Measurements from ENCODE around the gene TSC22D3. TPM values are rescaled to one million over a fixed set of nuclear protein-coding genes. Genes with fewer than 3 reads are reported as not detected.
"Not testable (repeated sequence)": the region's sequence is repeated elsewhere in the genome, so short reads cannot be mapped to it uniquely, and the experiment has no call there.

TSC22D3 gene
- polyA plus RNA-seq = 75.5 TPM
- long read RNA-seq, donor 1, transcript TSC22D3-206 (3 exons, 2,027 nt) = major isoform, 15 of 24 reads
- long read RNA-seq, donor 1, partial matches to known transcripts = 0 of 24 reads
- long read RNA-seq, donor 1, other reads (novel, unspliced or antisense) = 0 of 24 reads
- long read RNA-seq, donor 2, transcript TSC22D3-206 (3 exons, 2,027 nt) = major isoform, 32 of 46 reads
- long read RNA-seq, donor 2, transcript TSC22D3-205 (3 exons, 1,812 nt) = minor isoform, 9 of 46 reads
- long read RNA-seq, donor 2, partial matches to known transcripts = 0 of 46 reads
- long read RNA-seq, donor 2, other reads (novel, unspliced or antisense) = 0 of 46 reads
- long read RNA-seq, donor 3, transcript TSC22D3-206 (3 exons, 2,027 nt) = major isoform, 29 of 56 reads
- long read RNA-seq, donor 3, transcript TSC22D3-205 (3 exons, 1,812 nt) = minor isoform, 22 of 56 reads
- long read RNA-seq, donor 3, partial matches to known transcripts = 0 of 56 reads
- long read RNA-seq, donor 3, other reads (novel, unspliced or antisense) = 0 of 56 reads
- long read RNA-seq, donor 4, transcript TSC22D3-206 (3 exons, 2,027 nt) = major isoform, 8 of 8 reads
- long read RNA-seq, donor 4, partial matches to known transcripts = 0 of 8 reads
- long read RNA-seq, donor 4, other reads (novel, unspliced or antisense) = 0 of 8 reads
- long read RNA-seq, donor 5, transcript TSC22D3-205 (3 exons, 1,812 nt) = minor isoform, 8 of 33 reads
- long read RNA-seq, donor 5, transcript TSC22D3-206 (3 exons, 2,027 nt) = major isoform, 20 of 33 reads
- long read RNA-seq, donor 5, partial matches to known transcripts = 0 of 33 reads
- long read RNA-seq, donor 5, other reads (novel, unspliced or antisense) = 0 of 33 reads
- long read RNA-seq, donor 6, transcript TSC22D3-206 (3 exons, 2,027 nt) = major isoform, 28 of 42 reads
- long read RNA-seq, donor 6, transcript TSC22D3-205 (3 exons, 1,812 nt) = minor isoform, 8 of 42 reads
- long read RNA-seq, donor 6, partial matches to known transcripts = 0 of 42 reads
- long read RNA-seq, donor 6, other reads (novel, unspliced or antisense) = 0 of 42 reads
- long read RNA-seq, donor 7, transcript TSC22D3-205 (3 exons, 1,812 nt) = major isoform, 7 of 17 reads
- long read RNA-seq, donor 7, transcript TSC22D3-206 (3 exons, 2,027 nt) = minor isoform, 6 of 17 reads
- long read RNA-seq, donor 7, partial matches to known transcripts = 0 of 17 reads
- long read RNA-seq, donor 7, other reads (novel, unspliced or antisense) = 0 of 17 reads
- long read RNA-seq, donor 8, transcript TSC22D3-205 (3 exons, 1,812 nt) = minor isoform, 9 of 49 reads
- long read RNA-seq, donor 8, transcript TSC22D3-206 (3 exons, 2,027 nt) = major isoform, 35 of 49 reads
- long read RNA-seq, donor 8, partial matches to known transcripts = 0 of 49 reads
- long read RNA-seq, donor 8, other reads (novel, unspliced or antisense) = 0 of 49 reads
- long read RNA-seq, donor 9, transcript TSC22D3-205 (3 exons, 1,812 nt) = minor isoform, 10 of 36 reads
- long read RNA-seq, donor 9, transcript TSC22D3-206 (3 exons, 2,027 nt) = major isoform, 23 of 36 reads
- long read RNA-seq, donor 9, partial matches to known transcripts = 0 of 36 reads
- long read RNA-seq, donor 9, other reads (novel, unspliced or antisense) = 0 of 36 reads
- long read RNA-seq, donor 10, transcript TSC22D3-206 (3 exons, 2,027 nt) = major isoform, 23 of 34 reads
- long read RNA-seq, donor 10, transcript TSC22D3-205 (3 exons, 1,812 nt) = minor isoform, 7 of 34 reads
- long read RNA-seq, donor 10, partial matches to known transcripts = 0 of 34 reads
- long read RNA-seq, donor 10, other reads (novel, unspliced or antisense) = 0 of 34 reads
- long read RNA-seq, donor 11, transcript TSC22D3-205 (3 exons, 1,812 nt) = minor isoform, 7 of 22 reads
- long read RNA-seq, donor 11, transcript TSC22D3-206 (3 exons, 2,027 nt) = major isoform, 11 of 22 reads
- long read RNA-seq, donor 11, partial matches to known transcripts = 0 of 22 reads
- long read RNA-seq, donor 11, other reads (novel, unspliced or antisense) = 0 of 22 reads

DNA sequence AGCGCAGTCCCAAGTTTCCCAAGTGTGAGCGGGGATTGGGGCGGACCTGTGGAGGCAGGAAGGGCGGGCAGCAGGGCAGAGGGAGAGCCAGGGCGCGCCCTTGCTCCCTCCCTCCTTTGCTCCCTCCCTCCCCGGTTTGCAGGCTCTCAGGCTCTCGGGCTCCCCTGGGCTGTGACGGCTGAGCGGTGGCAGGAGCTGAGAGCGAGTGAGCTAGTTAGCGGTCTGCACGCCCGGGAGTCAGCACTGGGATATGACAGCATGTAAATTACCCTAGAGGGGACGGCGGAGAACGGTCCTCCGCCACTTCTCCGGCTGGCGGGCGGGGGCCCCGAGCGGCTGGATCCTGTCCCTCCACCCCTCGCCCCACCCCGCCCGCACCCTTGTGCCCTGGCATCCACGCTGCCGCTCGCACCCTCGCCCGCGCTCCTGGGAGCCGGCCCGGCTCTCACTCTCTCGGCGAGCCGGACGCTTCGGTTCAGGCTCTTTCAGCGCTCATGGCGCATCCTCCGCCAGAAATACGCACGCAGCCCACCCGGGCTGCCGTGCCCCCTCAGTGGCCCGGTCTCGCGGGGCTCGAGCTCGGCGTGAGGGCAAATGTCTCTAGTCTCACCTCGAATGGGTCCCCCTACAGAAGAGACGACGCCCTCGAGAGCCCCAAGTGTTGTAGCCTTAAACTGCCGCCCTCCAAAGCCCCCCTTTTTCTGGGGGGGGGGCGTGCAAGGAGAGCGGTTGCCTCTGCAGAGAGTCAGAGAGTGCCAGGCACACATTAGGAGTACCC, at the start of gene TSC22D3:
Gene TSC22D3, minus strand, starts transcription at position 54 of the 778 bp plus-strand sequence. CDS start 368 bp downstream, outside the sequence.
- peak; percentile 66 to 77 for DNase-seq
- no CpG with 5 or more reads among the region's 59 CpGs for WGBS (ENCODE audit: insufficient coverage, low lambda C conversion rate)
- no peaks in the 10 kb centered on the region for H3K9me3 ChIP-seq (ENCODE audit: control insufficient read depth, low read depth, low read length)
- H3K4me3 ChIP-seq (ENCODE audit: low read length) = peak within 1 kb of the TSS; percentile 59
- H3K27me3 ChIP-seq (ENCODE audit: control insufficient read depth, insufficient read depth, low read length) = no peaks in the 10 kb centered on the region
- H3K27ac ChIP-seq (ENCODE audit: low read length) = no peak within 1 kb of the TSS
- H3K36me3 ChIP-seq (ENCODE audit: control insufficient read depth, insufficient read depth, low read length) = no peaks in the 10 kb centered on the region
- peaks cover 8% of the 10 kb centered on the region for H3K4me1 ChIP-seq (ENCODE audit: control insufficient read depth, insufficient read depth, low read length)

- Histone ChIP-seq H3K27ac (ENCODE audit: low read length) (no peak overlapping the region), H3K27me3 (ENCODE audit: control insufficient read depth, insufficient read depth, low read length) (no peaks in the 10 kb centered on the region), H3K4me3 (ENCODE audit: low read length) (no peak overlapping the region), H3K4me1 (ENCODE audit: control insufficient read depth, insufficient read depth, low read length) (peaks cover 5% of the 10 kb centered on the region), H3K9me3 (ENCODE audit: control insufficient read depth, low read depth, low read length) (peaks cover 5% of the 10 kb centered on the region), H3K36me3 (ENCODE audit: control insufficient read depth, insufficient read depth, low read length) (no peaks in the 10 kb centered on the region)
- DNase-seq = no peak
- no CpG with 5 or more reads among the region's 1 CpG for WGBS (ENCODE audit: insufficient coverage, low lambda C conversion rate)
Observed at GRCh38 chrX:107823456-107823855, 47.9 kb upstream of the TSC22D3 start.

DNA sequence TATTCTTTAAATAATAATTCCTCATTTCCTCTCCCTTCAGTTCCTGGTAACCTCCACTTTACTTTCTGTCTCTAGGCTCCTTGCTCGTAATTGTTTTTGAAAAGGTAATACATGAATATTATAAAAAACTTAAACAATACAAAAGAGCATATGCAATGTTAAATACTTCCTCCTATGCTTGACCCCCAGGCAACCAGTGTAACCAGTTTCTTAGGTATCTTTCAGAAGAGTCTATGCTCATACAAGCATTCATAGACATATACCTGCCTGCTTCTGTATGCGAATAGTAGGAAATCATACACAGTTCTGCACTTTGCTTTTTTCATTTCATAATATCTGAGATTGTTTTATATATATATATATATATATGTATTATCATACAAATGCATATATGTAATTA, 47.5 kb upstream of the TSC22D3 start:
- Histone ChIP-seq H3K4me1 (ENCODE audit: control insufficient read depth, insufficient read depth, low read length) (peaks cover 5% of the 10 kb centered on the region), H3K4me3 (ENCODE audit: low read length) (no peak overlapping the region), H3K36me3 (ENCODE audit: control insufficient read depth, insufficient read depth, low read length) (no peaks in the 10 kb centered on the region), H3K9me3 (ENCODE audit: control insufficient read depth, low read depth, low read length) (peaks cover 5% of the 10 kb centered on the region), H3K27ac (ENCODE audit: low read length) (no peak overlapping the region), H3K27me3 (ENCODE audit: control insufficient read depth, insufficient read depth, low read length) (no peaks in the 10 kb centered on the region)
- no peak for DNase-seq
- no CpG with 5 or more reads among the region's 2 CpGs for WGBS (ENCODE audit: insufficient coverage, low lambda C conversion rate)

- Histone ChIP-seq H3K36me3 (ENCODE audit: control insufficient read depth, insufficient read depth, low read length) (no peaks in the 10 kb centered on the region), H3K9me3 (ENCODE audit: control insufficient read depth, low read depth, low read length) (peaks cover 5% of the 10 kb centered on the region), H3K4me3 (ENCODE audit: low read length) (no peak overlapping the region), H3K4me1 (ENCODE audit: control insufficient read depth, insufficient read depth, low read length) (no peaks in the 10 kb centered on the region), H3K27me3 (ENCODE audit: control insufficient read depth, insufficient read depth, low read length) (no peaks in the 10 kb centered on the region), H3K27ac (ENCODE audit: low read length) (no peak overlapping the region)
- DNase-seq = no peak
Observed at GRCh38 chrX:107818900-107819521, 43.4 kb upstream of the TSC22D3 start.

DNA sequence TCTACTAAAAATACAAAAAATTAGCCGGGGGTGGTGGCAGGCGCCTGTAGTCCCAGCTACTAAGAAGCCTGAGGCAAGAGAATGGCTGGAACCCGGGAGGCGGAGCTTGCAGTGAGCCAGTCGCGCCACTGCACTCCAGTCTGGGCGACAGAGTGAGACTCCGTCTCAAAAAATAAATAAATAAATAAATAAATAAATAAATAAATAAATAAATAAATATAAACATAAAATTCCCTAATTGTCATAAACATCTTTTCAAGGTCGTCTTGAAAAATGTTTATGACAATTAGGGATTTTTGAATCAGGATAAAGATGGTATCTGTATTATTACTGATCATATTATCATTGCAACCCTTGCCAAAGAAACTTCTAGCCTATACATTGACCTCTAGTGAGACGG, 34.5 kb upstream of the TSC22D3 start:
- not testable (repeated sequence) for H3K9me3 ChIP-seq (ENCODE audit: control insufficient read depth, low read depth, low read length); H3K27me3 ChIP-seq (ENCODE audit: control insufficient read depth, insufficient read depth, low read length); H3K36me3 ChIP-seq (ENCODE audit: control insufficient read depth, insufficient read depth, low read length); H3K4me1 ChIP-seq (ENCODE audit: control insufficient read depth, insufficient read depth, low read length); DNase-seq; H3K27ac ChIP-seq (ENCODE audit: low read length); H3K4me3 ChIP-seq (ENCODE audit: low read length)
- WGBS (ENCODE audit: insufficient coverage, low lambda C conversion rate) = 100% methylated on average over 1 of the region's 10 CpGs

DNA sequence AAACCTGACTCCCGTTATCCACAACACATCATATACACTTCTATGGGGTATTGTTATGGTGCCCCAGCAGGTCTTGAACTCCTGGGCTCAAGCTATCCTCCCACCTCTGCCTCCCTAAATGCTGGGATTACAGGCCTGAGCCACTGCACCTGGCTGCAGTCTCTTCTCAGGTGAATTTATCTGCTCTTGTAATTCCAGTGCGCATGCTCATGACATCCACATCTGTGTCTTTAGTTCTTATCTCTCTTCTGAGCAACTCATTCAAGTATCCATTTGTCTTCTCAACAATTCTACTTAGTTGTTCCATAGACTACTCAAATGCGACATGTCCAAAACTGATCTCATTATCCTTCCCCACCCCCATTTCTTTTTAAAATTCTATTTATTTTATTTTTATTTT, 29.6 kb upstream of the TSC22D3 start:
- Histone ChIP-seq H3K27ac (ENCODE audit: low read length) (no peak overlapping the region), H3K27me3 (ENCODE audit: control insufficient read depth, insufficient read depth, low read length) (no peaks in the 10 kb centered on the region), H3K9me3 (ENCODE audit: control insufficient read depth, low read depth, low read length) (no peaks in the 10 kb centered on the region), H3K4me3 (ENCODE audit: low read length) (no peak overlapping the region), H3K4me1 (ENCODE audit: control insufficient read depth, insufficient read depth, low read length) (no peaks in the 10 kb centered on the region), H3K36me3 (ENCODE audit: control insufficient read depth, insufficient read depth, low read length) (no peaks in the 10 kb centered on the region)
- no peak for DNase-seq
- WGBS (ENCODE audit: insufficient coverage, low lambda C conversion rate) = 100% methylated on average over 1 of the region's 3 CpGs

- no peak for DNase-seq
- H3K4me3 ChIP-seq (ENCODE audit: low read length) = no peak overlapping the region
- no CpG with 5 or more reads among the region's 1 CpG for WGBS (ENCODE audit: insufficient coverage, low lambda C conversion rate)
- H3K36me3 ChIP-seq (ENCODE audit: control insufficient read depth, insufficient read depth, low read length) = no peaks in the 10 kb centered on the region
- no peaks in the 10 kb centered on the region for H3K9me3 ChIP-seq (ENCODE audit: control insufficient read depth, low read depth, low read length)
- no peaks in the 10 kb centered on the region for H3K27me3 ChIP-seq (ENCODE audit: control insufficient read depth, insufficient read depth, low read length)
- H3K27ac ChIP-seq (ENCODE audit: low read length) = no peak overlapping the region
- H3K4me1 ChIP-seq (ENCODE audit: control insufficient read depth, insufficient read depth, low read length) = no peaks in the 10 kb centered on the region
Observed at GRCh38 chrX:107804427-107804826, 28.8 kb upstream of the TSC22D3 start.

GRCh38 chrX:107787827-107788226, 12.2 kb upstream of the TSC22D3 start:
- DNase-seq = no peak
- Histone ChIP-seq H3K27ac (ENCODE audit: low read length) (no peak overlapping the region), H3K27me3 (ENCODE audit: control insufficient read depth, insufficient read depth, low read length) (no peaks in the 10 kb centered on the region), H3K9me3 (ENCODE audit: control insufficient read depth, low read depth, low read length) (no peaks in the 10 kb centered on the region), H3K4me1 (ENCODE audit: control insufficient read depth, insufficient read depth, low read length) (no peaks in the 10 kb centered on the region), H3K4me3 (ENCODE audit: low read length) (no peak overlapping the region), H3K36me3 (ENCODE audit: control insufficient read depth, insufficient read depth, low read length) (no peaks in the 10 kb centered on the region)
- WGBS (ENCODE audit: insufficient coverage, low lambda C conversion rate) = no CpG with 5 or more reads among the region's 1 CpG
